IMR-90 (cell line): ENCODE measurements around the gene ATP1B1. TPM values are rescaled to one million over a fixed set of nuclear protein-coding genes. Genes with fewer than 3 reads are reported as not detected.

Experiments
- ATAC-seq: fragments of 200-7000 bp; cut with Tn5 transposase; 2 replicates; pipeline ENCODE4 v1.9.1; 2020; ENCODE audit warnings: low read depth, mild to moderate bottlenecking, moderate library complexity
- BruUV-seq: library from RNA; stranded (reverse); fragments of 400-500 nt; replicated peaks from 2 replicates; lab custom pipeline; 2021; lab: Mats Ljungman, UMichigan
- CTCF ChIA-PET: fragments of 300-600 bp; formaldehyde crosslinking; extraction: SDS; loops from one replicate; lab custom pipeline; 2021; ENCODE audit warnings: antibody characterized with exemption; lab: Yijun Ruan, JAX
- POLR2A ChIA-PET: fragments of 300-600 bp; sonication (Branson Sonifier 250); formaldehyde crosslinking; loops from one replicate; lab custom pipeline; 2022; ENCODE audit warnings: antibody characterized with exemption; ENCODE audit not compliant: unreplicated experiment; lab: Charles Lee
- DNase-seq: peaks from one replicate; pipeline ENCODE4 v3.0.0; 2013
- H2AFZ ChIP-seq: replicated peaks from 2 replicates; pipeline ENCODE3; 2013; ENCODE audit warnings: low read length, mild to moderate bottlenecking; ENCODE audit not compliant: poor library complexity
- H2AK5ac ChIP-seq: 2 replicates; pipeline ENCODE4 v1.6.1; 2013; ENCODE audit warnings: low read depth, low read length, inconsistent platforms
- H2AK9ac ChIP-seq: replicated peaks from 2 replicates; pipeline ENCODE3; 2013; ENCODE audit warnings: mild to moderate bottlenecking, low read depth, low read length, moderate library complexity; ENCODE audit not compliant: poor library complexity
- H2BK120ac ChIP-seq: 2 replicates; pipeline ENCODE4 v1.6.1; 2013; ENCODE audit warnings: low read depth, low read length, inconsistent platforms
- H2BK15ac ChIP-seq: 3 replicates; pipeline ENCODE4 v1.6.1; 2013; ENCODE audit warnings: low read depth, low read length, inconsistent platforms
- H2BK20ac ChIP-seq: 2 replicates; pipeline ENCODE4 v1.6.1; 2013; ENCODE audit warnings: low read depth, mild to moderate bottlenecking, inconsistent platforms, low read length, moderate library complexity
- H2BK5ac ChIP-seq: 2 replicates; pipeline ENCODE4 v1.6.1; 2013; ENCODE audit warnings: mild to moderate bottlenecking, low read depth, low read length, inconsistent platforms; ENCODE audit not compliant: poor library complexity, severe bottlenecking
- H3K14ac ChIP-seq: replicated peaks from 2 replicates; pipeline ENCODE4 v1.6.1; 2013; ENCODE audit warnings: low read depth, low read length, inconsistent platforms
- H3K18ac ChIP-seq: 2 replicates; pipeline ENCODE4 v1.6.1; 2013; ENCODE audit warnings: low read depth, low read length, control low read depth
- H3K23ac ChIP-seq: 2 replicates; pipeline ENCODE4 v1.6.1; 2013; ENCODE audit warnings: low read depth, low read length, inconsistent platforms
- H3K27ac ChIP-seq: 2 replicates; pipeline ENCODE4 v1.5.1; 2013; ENCODE audit warnings: mild to moderate bottlenecking, control low read depth, low read length; ENCODE audit not compliant: insufficient read depth
- H3K27me3 ChIP-seq: 2 replicates; pipeline ENCODE4 v1.6.1; 2013; ENCODE audit warnings: low read length; ENCODE audit not compliant: control insufficient read depth, insufficient read depth
- H3K36me3 ChIP-seq: 2 replicates; pipeline ENCODE4 v1.6.1; 2013; ENCODE audit warnings: low read length, mixed read lengths; ENCODE audit not compliant: control insufficient read depth, insufficient read depth
- H3K4ac ChIP-seq: 2 replicates; pipeline ENCODE4 v1.6.1; 2013; ENCODE audit warnings: low read depth, low read length, inconsistent platforms
- H3K4me1 ChIP-seq: 2 replicates; pipeline ENCODE4 v1.6.1; 2013; ENCODE audit warnings: low read length, mixed read lengths; ENCODE audit not compliant: control insufficient read depth, insufficient read depth
- H3K4me2 ChIP-seq: 2 replicates; pipeline ENCODE4 v1.6.1; 2013; ENCODE audit warnings: low read depth, mild to moderate bottlenecking, control low read depth, low read length, moderate library complexity
- H3K4me3 ChIP-seq: 2 replicates; pipeline ENCODE4 v1.5.1; 2013; ENCODE audit warnings: low read depth, mild to moderate bottlenecking, control low read depth, low read length, moderate library complexity; ENCODE audit not compliant: insufficient read depth
- H3K56ac ChIP-seq: 2 replicates; pipeline ENCODE4 v1.6.1; 2013; ENCODE audit warnings: low read length, inconsistent platforms; ENCODE audit not compliant: insufficient read depth; ENCODE audit errors: extremely low read depth
- H3K79me1 ChIP-seq, 2 experiments: 2 replicates each; pipeline ENCODE4 v1.6.1; 2013; ENCODE audit warnings: low read length in 2 of 2, inconsistent platforms in 1 of 2, low read depth in 1 of 2
- H3K9ac ChIP-seq: 2 replicates; pipeline ENCODE4 v1.6.1; 2013; ENCODE audit warnings: low read depth, low read length, control low read depth
- H3K9me1 ChIP-seq: 2 replicates; pipeline ENCODE4 v1.6.1; 2013; ENCODE audit warnings: low read length, inconsistent platforms; ENCODE audit not compliant: insufficient read depth
- H3K9me3 ChIP-seq: 2 replicates; pipeline ENCODE4 v1.6.1; 2013; ENCODE audit warnings: low read length; ENCODE audit not compliant: control insufficient read depth, insufficient read depth
- H4K20me1 ChIP-seq: 2 replicates; pipeline ENCODE4 v1.6.1; 2013; ENCODE audit warnings: low read length, inconsistent platforms; ENCODE audit not compliant: insufficient read depth
- H4K5ac ChIP-seq: 2 replicates; pipeline ENCODE4 v1.6.1; 2013; ENCODE audit warnings: mild to moderate bottlenecking, low read depth, low read length, control low read depth
- H4K8ac ChIP-seq, 2 experiments: 2 replicates each; pipeline ENCODE4 v1.6.1; 2013; ENCODE audit warnings: low read depth in 2 of 2, low read length in 2 of 2, control low read depth in 1 of 2, inconsistent platforms in 1 of 2
- H4K91ac ChIP-seq: 2 replicates; pipeline ENCODE4 v1.6.1; 2013; ENCODE audit warnings: low read depth, low read length, inconsistent platforms; ENCODE audit not compliant: insufficient read depth
- BHLHE40 ChIP-seq: fragments of 150-350 bp; IDR thresholded peaks from 2 replicates; pipeline ENCODE4 v1.6.1; 2016; ENCODE audit warnings: mild to moderate bottlenecking, low read depth, low read length
- CEBPB ChIP-seq: IDR thresholded peaks from 2 replicates; pipeline ENCODE4 v1.6.1; 2012; ENCODE audit warnings: low read depth, low read length, improper control_type of control experiment
- CHD1 ChIP-seq: IDR thresholded peaks from 2 replicates; pipeline ENCODE4 v1.6.1; 2012; ENCODE audit warnings: low read depth, low read length, improper control_type of control experiment
- CTCF ChIP-seq: conservative IDR thresholded peaks from 2 replicates; pipeline ENCODE4 v1.5.1; 2012; ENCODE audit warnings: mild to moderate bottlenecking, low read depth, low read length, improper control_type of control experiment
- FOS ChIP-seq: fragments of 150-350 bp; IDR thresholded peaks from 2 replicates; pipeline ENCODE4 v1.6.1; 2016; ENCODE audit warnings: low read depth, low read length
- MAFK ChIP-seq: IDR thresholded peaks from 2 replicates; pipeline ENCODE4 v1.6.1; 2012; ENCODE audit warnings: low read depth, low read length, improper control_type of control experiment
- MAZ ChIP-seq: IDR thresholded peaks from 2 replicates; pipeline ENCODE4 v1.6.1; 2012; ENCODE audit warnings: low read depth, mild to moderate bottlenecking, low read length, improper control_type of control experiment, moderate library complexity, borderline replicate concordance
- MXI1 ChIP-seq: IDR thresholded peaks from 2 replicates; pipeline ENCODE4 v1.6.1; 2012; ENCODE audit warnings: low read depth, mild to moderate bottlenecking, low read length, moderate library complexity, borderline replicate concordance
- NFE2L2 ChIP-seq: fragments of 150-350 bp; IDR thresholded peaks from 2 replicates; pipeline ENCODE4 v1.6.1; 2016; ENCODE audit warnings: low read depth, mild to moderate bottlenecking, low read length
- POLR2A ChIP-seq: IDR thresholded peaks from 2 replicates; pipeline ENCODE4 v1.6.1; 2012; ENCODE audit warnings: mild to moderate bottlenecking, low read depth, low read length
- RAD21 ChIP-seq: IDR thresholded peaks from 2 replicates; pipeline ENCODE4 v1.6.1; 2012; ENCODE audit warnings: low read length, improper control_type of control experiment
- RCOR1 ChIP-seq: IDR thresholded peaks from 2 replicates; pipeline ENCODE4 v1.6.1; 2012; ENCODE audit warnings: mild to moderate bottlenecking, low read length, improper control_type of control experiment; ENCODE audit not compliant: insufficient replicate concordance
- RFX5 ChIP-seq: IDR thresholded peaks from 2 replicates; pipeline ENCODE4 v1.8.0; 2012; ENCODE audit warnings: low read depth, mild to moderate bottlenecking, low read length, moderate library complexity
- SMC3 ChIP-seq: fragments of 150-350 bp; IDR thresholded peaks from 2 replicates; pipeline ENCODE4 v1.6.1; 2016; ENCODE audit warnings: low read depth, mild to moderate bottlenecking, antibody characterized with exemption, low read length, moderate library complexity
- USF2 ChIP-seq: fragments of 150-350 bp; IDR thresholded peaks from 2 replicates; pipeline ENCODE4 v1.6.1; 2017; ENCODE audit warnings: mild to moderate bottlenecking, antibody characterized with exemption, low read length, low read depth
- WGBS, 2 experiments: methylation state at CpG; one replicate each; pipeline versions ENCODE4 v1.1.5 to v1.1.7; 2013; ENCODE audit warnings: missing lambda C conversion rate in 2 of 2; ENCODE audit not compliant: insufficient read length in 1 of 2; ENCODE audit errors: extremely low coverage in 2 of 2; 5-methylcytosine and 5-hydroxymethylcytosine counted together
- dilution Hi-C: fragments of 300-500 bp; cut with HindIII; formaldehyde crosslinking; loops from one replicate; pipeline ENCODE4 v1.14.3; 2018; ENCODE audit warnings: low sequenced_read_pairs; ENCODE audit not compliant: unreplicated experiment
- in situ Hi-C: fragments of 300-500 bp; cut with MboI; formaldehyde crosslinking; loops from 3 replicates; pipeline ENCODE4 v1.14.3; 2019; ENCODE audit warnings: low sequenced_read_pairs, inconsistent platforms, mixed read lengths
- intact Hi-C: fragments of 100-400 bp; cut with micrococcal nuclease; formaldehyde crosslinking; loops from 2 replicates; pipeline ENCODE4 v1.10.0; 2022
- polyA plus RNA-seq, 3 experiments: library from polyadenylated mRNA; depleted of rRNA; stranded (reverse); fragments of >200 nt; gene quantifications; 2 replicates each; pipeline ENCODE4 v1.2.3, GENCODE V29; 2012; ENCODE audit warnings: low replicate concordance in 1 of 3
- total RNA-seq: library from RNA; depleted of rRNA; stranded (reverse); fragments of >200 nt; gene quantifications from 2 replicates; pipeline ENCODE4 v1.2.3, GENCODE V29; 2012
- TF ChIP-seq, protein P1 (sequence below): fragments of 150-350 bp; IDR thresholded peaks from 2 replicates; pipeline ENCODE4 v1.6.1; 2016; ENCODE audit warnings: low read depth, mild to moderate bottlenecking, low read length, moderate library complexity, borderline replicate concordance

Gene ATP1B1
- total and polyA plus RNA-seq, 2 of the 4 experiments (the other 2 are of a cell fraction): 14.5 to 22.1 TPM

DNA sequence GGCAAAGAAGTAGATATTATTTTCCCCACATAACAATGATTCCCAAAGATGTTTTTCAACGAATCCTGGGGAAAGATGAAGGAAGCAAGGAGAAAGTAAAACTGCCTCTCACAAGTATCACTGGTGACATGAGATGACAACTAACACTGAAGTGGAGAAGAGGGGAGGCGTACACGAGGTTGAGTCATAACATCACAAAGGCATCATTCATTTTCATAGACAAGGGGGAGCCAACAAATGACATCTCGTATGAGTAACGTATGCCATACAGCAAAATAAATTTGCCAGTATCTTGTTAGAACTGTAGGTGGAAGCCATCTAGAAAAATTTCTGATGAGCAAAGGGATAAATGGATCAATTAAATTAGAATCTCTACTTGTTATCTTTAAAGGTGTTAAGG, 56.6 kb downstream of the ATP1B1 start:
- Histone ChIP-seq H3K56ac (no peak overlapping the region), H2AK5ac (no peak overlapping the region), H3K27me3 (no peaks in the 10 kb centered on the region), H2BK20ac (no peak overlapping the region), H4K91ac (no peak overlapping the region), H3K23ac (no peak overlapping the region), H3K9ac (no peak overlapping the region), H3K4ac (no peak overlapping the region), H3K14ac (peak overlapping the region; percentile 60; the same call in 1 of the 2 replicates), H3K4me2 (no peak overlapping the region), H3K9me1 (no peaks in the 10 kb centered on the region), H3K18ac (no peak overlapping the region), H3K79me1 (no peaks in the 10 kb centered on the region), H3K4me1 (no peaks in the 10 kb centered on the region), H3K36me3 (no peaks in the 10 kb centered on the region; the same call in 1 of the 2 replicates), H2AFZ (no peak overlapping the region), H3K9me3 (no peaks in the 10 kb centered on the region), H2BK120ac (no peak overlapping the region), H2AK9ac (no peak overlapping the region), H3K4me3 (no peak overlapping the region), H4K5ac (no peak overlapping the region), H2BK5ac (no peak overlapping the region), H3K27ac (no peak overlapping the region), H2BK15ac (no peak overlapping the region), H4K8ac (no peak overlapping the region), H4K20me1 (no peaks in the 10 kb centered on the region)
- no TSS peak for BruUV-seq
- ChIA-PET POLR2A (no interaction called here), CTCF (no interaction called here)
- intact Hi-C loops: no loop called here
- dilution Hi-C loops: no loop called here
- ATAC-seq (no peak), DNase-seq (peak; percentile 30)
- no peak for TF ChIP-seq MAZ
- no peak for TF ChIP-seq FOS
- no peak for TF ChIP-seq RAD21
- no peak for TF ChIP-seq CHD1
- no peak for TF ChIP-seq USF2
- TF ChIP-seq POLR2A: no peak
- no peak for TF ChIP-seq RCOR1
- no peak for TF ChIP-seq MXI1
- TF ChIP-seq RFX5: no peak
- TF ChIP-seq CEBPB: no peak
- TF ChIP-seq, protein P1, sequence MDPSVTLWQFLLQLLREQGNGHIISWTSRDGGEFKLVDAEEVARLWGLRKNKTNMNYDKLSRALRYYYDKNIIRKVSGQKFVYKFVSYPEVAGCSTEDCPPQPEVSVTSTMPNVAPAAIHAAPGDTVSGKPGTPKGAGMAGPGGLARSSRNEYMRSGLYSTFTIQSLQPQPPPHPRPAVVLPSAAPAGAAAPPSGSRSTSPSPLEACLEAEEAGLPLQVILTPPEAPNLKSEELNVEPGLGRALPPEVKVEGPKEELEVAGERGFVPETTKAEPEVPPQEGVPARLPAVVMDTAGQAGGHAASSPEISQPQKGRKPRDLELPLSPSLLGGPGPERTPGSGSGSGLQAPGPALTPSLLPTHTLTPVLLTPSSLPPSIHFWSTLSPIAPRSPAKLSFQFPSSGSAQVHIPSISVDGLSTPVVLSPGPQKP: no peak
- no peak for TF ChIP-seq BHLHE40
- no peak for TF ChIP-seq NFE2L2
- no peak for TF ChIP-seq CTCF
- no peak for TF ChIP-seq SMC3
- TF ChIP-seq MAFK: no peak
- in situ Hi-C loops: no loop called here
- no CpG with 5 or more reads among the region's 5 CpGs for WGBS, 2 experiments
